Hematopoietic multipotent progenitor cell treated with erythropoietin and hydrocortisone succinate and interleukin-3 and kit ligand, for 17 days (in vitro differentiated cells): ENCODE results near the gene MAP3K10.
"Not testable (repeated sequence)": the region's sequence is repeated elsewhere in the genome, so short reads cannot be mapped to it uniquely, and the experiment has no call there.

Experiments
- DNase-seq: peaks from one replicate; pipeline ENCODE4 v3.0.0-alpha.2; 2015; ENCODE audit warnings: low spot score

The MAP3K10 gene

DNA sequence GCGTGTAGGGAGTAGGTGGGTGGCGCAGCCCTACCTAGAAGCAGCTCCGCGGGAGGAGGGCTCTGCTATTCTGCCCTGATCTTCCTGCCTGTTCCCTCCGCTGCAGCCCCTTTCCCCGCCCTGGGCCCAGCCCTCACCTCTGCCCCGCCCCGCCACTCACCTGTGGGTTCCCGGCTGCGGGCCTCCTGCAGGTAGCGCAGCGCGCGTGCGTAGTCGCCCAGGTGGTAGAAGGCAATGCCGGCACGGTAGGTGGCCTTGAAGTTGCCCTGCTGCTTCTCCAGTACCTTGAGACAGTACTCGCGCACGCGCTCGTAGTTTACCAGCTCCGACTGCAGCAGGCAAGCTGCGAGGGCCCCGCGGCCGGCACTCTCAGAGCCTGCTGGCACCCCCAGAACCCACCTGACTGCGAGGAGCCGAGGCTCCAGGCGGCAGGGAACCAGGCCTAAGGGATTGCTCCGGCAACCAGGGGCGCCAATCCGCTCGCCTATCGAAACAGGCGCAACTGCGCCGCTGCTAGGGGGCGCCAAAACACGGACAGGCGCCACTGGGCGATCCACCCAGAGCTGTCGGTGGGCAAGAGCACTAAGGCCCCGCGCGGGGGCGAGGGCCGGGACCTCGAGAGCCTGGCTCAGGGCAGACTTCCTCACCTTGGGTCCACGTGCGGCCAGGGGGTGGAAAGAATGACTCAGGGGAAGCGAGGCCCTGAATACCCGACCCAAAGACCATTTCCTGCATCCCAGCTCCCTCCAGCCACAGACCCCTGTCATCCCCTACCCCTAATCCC is 26.0 kb downstream of the MAP3K10 start:
- peak; percentile 21 for DNase-seq

DNA sequence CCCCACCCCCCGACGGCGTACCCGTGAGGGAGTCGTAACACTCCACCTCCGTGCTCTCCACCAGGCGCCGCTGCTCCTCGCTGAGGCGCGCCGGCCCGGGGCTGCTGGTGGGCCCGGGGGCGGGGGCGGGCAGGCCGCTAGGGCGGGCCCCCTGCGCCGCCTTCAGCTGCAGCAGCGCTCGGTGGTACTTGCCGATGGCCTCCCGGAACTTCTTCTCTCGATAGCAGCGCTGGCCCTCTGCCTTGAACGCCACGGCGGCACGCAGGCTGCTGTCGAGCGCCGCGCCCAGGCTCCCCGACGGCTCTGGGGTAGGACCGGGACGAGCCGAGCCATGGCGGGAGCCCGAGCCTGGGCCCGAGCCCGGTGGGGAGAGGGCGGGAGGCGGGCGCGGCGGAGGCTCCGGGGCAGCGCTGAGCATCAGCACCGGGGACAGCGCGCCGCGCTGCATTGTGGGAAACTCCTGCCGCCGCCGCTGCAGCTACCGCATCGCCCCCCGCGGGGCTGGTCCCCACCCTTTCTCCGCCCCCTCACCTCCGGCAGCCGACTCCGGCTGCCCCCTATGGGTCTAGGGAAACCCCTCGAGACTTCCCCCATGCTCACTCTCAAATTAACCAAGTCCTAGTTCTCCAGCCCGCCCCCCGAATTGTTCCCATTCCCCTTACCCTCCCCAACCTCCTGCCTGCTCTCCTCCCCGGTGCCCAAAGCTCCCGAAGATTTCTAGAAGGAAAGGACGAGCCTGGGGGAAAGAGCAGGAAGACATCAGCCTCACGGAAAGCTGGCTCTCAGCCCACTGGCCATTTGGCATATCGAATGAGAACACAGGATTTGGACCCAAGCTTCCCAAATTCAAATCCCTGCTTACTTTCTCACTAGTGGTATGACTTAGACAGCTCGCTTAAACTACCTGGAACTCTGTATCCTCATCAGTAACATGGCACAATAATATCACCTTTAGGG is 27.0 kb downstream of the MAP3K10 start, which contains the start of gene TTC9B:
Gene TTC9B (minus strand): TSS at position 451 of the 957 bp plus-strand sequence. CDS start 3 bp downstream, at position 448.
- DNase-seq, result no peak

DNA sequence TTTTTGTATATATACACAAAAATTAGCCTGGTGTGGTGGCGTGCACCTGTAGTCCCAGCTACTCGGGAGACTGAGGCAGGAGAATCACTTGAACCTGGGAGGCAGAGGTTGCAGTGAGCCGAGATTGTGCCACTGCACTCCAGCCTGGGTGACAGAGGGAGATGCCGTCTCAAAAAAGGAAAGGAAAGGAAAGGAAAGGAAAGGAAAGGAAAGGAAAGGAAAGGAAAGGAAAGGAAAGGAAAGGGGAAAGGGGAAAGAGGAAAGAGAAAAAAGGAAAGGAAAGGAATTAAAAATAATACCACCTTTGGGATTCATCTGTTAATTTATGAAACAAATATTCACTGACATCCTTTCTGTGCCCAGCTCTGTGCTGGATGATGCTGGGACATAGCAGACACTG is 27.8 kb downstream of the MAP3K10 start:
- DNase-seq, result not testable (repeated sequence)

DNA sequence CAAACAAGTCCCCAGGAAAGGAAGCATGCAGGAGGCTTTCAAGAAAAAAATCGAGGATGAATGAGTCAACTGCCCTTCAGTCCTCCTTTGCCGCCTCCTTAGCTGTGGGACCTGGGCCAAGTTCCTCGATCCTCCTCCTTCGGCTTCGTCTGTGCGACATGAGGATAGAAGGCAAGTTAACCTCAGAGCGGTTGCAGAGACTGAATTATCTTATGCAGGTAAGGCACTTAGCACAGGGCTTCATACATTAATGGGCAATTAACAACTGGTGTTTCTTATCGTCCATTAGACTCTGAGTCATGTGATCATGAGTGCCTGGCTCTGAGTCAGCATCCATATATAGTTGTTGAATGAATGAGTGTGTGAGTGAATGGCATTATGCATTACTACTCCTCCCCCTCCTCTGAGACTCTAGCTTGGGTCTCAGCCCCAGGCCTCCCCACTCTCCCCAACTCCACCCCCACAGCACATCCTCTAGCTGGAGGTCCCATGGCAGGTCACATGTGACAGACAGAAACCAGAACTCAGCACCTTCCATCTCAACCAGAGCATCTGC is 28.6 kb downstream of the MAP3K10 start:
- peak; percentile 46 for DNase-seq

DNA sequence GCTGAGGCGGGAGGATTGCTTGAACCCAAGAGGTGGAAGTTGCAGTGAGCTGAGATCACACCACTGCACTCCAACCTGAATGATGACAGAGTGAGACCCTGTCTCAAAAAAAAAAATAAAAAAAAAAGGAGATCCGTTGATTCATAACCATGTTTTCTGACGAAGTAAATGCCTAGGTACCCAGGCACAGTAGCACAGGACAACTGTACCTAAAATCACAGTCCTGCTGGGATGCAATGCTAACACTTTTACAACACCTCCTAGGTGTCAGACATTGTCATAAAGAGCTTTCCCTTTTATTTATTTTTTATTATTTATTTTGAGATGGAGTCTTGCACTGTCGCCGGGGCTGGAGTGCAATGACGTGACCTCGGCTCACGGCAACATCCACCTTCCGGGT is 29.4 kb downstream of the MAP3K10 start:
- no peak for DNase-seq

DNA sequence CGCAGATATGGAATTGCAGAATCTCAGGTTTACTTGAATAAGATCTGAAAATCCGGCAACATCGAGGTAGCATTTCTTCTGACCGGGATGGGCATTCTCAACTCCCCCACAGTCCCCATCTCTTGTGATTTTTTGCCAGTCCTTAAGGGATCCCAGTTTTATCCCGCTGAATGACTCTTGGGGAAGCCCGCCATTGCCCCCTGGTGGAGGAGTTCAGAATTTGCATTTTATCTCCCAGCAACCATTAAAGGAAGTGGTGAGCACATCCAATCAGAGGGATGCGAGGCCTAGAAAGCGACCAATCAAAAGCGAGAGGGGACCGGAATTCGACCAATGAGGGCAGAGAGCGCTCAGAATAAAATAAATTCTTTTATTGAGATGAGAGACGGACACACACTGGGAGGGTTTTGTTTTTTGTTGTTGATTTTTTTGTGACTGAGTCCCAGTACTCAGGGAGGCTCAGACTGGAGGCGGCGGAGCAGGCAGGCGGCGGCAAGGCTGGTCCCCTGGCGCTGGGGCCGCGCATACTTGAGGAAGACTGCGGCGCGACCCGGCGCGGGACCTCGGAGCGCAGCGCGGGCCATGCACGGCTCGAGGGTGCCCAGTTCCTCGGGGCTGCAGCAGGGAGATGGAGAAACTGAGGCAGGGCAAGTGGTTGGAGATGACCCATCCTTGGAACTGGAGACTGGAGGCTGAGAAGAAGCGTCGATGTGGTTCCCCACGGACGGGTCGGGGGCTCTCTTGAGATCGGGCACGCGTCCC is 30.8 kb downstream of the MAP3K10 start:
- DNase-seq, result peak; percentile 85

DNA sequence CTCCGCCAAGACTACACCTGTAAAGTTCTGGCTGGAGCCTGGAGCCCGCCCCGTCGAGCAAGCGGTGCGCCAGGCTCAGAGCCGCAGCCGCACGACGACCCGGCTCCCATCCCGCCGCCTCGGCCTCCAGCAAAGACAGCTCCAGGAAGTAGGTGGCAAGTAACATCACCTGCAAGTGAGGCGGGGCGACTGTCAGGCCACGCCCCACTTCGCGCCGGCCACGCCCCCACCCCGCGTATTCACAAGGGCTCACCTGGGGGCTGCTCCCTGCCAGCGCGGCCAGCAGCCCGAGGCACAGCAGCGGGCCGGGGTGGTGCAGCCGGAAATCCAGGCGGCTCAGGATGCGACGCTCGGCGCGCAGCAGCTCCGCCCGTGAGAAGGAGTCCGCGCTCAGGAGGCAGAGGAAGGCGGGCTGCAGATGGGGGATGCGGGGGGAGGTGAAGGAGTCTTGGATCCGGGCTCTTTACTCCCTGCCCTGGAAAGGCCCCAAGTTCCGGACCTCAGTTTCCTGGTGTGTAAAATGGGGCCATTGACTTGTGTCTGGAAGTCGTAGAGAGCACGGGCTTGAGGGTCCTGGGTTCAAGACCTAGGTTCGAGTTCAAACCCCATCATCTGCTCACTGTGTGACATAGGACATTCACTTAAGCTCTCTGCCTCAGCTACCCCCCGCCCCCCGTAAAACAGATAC is 32.1 kb downstream of the MAP3K10 start:
- DNase-seq, result no peak

DNA sequence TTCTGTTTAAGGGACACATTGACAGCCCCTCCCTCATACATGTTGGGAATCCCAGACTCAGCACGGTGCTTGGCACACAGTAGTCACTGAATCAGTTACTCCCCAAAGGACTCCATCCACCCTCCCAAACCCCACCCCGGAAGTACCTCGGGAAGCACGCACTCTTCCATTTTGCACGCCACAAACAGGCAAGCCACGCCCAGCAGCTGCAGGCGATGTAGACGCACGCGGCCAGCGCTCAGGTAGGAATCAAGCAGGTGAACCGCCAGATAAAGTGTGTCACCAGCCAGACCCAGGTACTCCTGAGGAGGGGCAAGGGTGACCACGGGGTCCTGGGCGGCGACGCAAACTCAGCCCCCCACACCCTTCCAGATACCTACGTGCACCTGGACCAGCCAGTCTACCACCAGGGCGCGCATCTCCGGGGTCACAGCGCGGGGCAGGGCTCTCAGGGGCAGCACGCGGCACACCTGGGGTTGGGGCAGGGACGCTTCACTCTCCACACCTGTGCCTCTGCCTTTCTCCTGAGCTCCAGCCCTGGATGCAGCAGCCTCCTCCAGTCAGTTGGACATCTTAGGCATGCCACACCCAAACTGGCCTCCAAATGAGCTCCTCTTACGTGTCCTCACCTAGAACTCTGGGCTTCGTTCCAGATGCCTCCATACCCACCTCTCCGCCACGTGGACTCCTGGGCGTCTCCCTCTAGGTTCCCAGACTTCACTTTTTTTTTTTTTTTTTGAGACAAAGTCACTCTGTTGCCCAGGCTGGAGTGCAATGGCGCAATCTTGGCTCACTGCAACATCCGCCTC is 33.3 kb downstream of the MAP3K10 start:
- no peak for DNase-seq

DNA sequence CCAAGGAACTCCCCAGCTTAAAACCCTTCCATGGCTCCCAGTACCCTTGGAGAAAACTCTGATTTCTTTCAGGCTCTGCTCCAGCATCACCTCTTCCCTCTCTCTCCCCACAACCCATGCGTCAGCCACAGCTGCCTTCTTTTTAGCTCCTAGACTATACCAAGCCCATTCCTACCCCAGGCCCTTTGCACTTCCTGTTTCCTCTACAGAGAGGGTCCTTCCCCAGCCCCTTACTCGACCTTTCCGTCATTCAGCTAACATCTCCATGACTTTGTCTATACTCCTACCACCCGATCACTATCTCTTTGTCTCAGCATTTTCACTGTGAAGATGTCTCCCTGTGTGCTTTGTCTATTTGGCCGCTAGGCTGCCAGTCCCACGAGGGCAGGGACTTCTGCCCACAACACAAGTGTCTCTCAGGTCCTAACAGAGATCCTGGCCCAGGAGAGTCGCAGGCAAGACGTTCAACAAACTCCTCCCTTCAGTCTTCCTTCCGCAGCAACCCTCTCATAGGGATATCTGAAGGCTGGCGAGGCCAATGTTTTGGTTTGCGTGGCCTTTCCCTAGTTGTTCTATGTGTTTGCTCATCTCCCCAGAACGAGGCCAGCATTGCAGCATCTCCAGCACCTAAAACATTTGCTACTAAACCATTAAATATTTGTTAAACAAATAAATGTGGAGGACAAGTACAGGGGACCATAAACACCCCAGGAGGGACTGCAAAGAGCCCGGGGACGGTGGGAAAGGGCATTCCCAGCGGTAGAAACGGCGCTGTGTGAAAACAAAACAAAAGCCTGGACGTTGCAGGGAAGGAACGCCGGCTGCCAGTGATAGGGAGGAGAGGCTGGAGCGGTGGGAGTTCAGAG is 34.4 kb downstream of the MAP3K10 start:
- no peak for DNase-seq

DNA sequence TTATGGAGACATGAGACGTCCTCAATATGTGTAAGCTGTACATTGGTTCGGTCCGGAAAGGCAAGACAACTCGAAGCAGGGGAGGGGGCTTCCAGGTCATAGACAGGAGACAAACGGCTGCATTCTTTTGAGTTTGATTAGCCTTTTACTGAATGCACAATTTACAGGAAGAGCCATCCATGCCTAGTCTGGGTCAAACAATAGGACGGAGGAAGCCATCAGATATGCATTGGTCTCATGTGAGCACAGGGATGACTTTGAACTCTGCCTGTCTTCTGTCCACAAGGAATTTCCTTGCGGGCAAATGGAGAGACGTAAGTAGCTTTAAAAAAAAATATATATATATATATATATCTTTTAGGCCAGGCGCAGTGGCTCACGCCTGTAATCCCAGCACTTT is 37.1 kb downstream of the MAP3K10 start:
- no peak for DNase-seq

DNA sequence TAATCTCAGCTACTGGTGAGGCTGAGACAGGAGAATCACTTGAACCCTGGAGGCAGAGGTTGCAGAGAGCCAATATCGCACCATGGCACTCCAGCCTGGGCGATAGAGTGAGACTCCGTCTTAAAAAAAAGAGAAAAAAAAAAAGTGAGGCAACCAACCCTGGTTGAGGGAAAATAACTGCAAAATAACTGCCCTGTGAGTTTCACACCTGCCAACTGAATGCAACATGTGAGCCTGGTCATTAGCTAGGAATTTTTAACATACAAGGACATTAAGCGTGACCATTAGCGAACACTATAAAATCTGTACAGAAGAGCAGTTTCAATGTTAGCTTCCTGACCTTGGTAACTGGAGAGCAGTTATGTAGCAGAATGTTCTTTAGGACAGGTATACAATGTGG is 37.6 kb downstream of the MAP3K10 start:
- DNase-seq, result no peak

DNA sequence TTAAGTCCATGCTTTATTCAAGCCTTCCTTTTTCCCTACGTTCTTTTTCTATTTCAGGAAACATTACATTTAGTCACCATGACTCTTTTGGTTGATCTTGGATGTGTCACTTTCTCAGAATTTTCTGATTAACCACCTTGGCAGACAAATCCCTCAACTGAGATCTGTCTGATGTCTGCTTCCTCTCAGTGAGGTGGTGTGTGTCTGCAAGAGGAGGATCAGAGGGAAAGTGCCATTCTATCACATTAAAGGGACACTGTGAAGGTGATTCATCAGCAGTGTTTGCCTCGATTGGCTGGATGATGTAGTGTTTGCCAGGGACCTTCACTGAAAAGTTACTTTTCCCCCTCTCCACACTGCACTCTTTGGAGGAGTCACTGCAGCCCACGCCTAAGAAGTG is 38.3 kb downstream of the MAP3K10 start:
- DNase-seq, result no peak

DNA sequence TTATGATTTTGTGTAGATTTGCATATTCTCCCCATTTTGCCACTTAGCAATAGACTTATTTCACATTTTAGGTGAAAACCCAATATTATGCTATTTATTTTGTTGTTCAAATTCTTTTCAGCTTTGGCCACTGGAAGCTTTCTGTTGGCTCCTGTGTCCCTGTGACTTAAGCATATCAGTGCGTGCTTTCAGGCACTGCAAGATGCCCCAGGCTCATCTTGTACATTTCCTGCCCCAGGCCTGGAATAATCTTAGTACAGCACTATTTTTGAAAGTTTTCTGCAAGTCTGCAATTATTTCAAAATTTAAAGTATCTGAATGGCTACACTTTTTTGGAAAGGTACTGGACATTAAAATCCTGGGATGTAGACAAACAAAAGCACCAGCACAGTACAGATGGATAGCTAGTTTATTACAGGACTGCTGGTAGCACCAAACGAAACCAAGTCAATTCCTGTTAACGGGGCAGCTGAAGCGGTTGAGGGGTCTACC is 38.7 kb downstream of the MAP3K10 start:
- no peak for DNase-seq

DNA sequence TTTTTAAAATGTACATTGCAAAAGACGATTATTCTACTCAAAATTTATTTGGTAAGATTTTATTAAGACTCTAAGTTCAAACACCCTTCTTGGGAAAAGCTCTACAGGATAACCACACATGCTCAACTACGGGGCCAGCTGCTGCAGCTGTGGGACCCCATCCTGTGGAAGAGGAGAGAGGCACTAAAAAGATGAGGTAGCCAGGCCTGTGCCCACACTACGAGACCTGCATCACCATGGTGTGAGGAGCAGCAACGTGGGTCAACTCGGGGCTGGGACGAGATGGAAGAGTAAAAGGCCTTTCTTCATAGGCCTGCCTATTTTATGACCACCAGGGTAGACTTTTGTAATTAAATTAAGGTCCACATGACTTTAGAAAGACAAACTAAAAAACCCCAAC is 39.8 kb downstream of the MAP3K10 start:
- DNase-seq, result no peak

DNA sequence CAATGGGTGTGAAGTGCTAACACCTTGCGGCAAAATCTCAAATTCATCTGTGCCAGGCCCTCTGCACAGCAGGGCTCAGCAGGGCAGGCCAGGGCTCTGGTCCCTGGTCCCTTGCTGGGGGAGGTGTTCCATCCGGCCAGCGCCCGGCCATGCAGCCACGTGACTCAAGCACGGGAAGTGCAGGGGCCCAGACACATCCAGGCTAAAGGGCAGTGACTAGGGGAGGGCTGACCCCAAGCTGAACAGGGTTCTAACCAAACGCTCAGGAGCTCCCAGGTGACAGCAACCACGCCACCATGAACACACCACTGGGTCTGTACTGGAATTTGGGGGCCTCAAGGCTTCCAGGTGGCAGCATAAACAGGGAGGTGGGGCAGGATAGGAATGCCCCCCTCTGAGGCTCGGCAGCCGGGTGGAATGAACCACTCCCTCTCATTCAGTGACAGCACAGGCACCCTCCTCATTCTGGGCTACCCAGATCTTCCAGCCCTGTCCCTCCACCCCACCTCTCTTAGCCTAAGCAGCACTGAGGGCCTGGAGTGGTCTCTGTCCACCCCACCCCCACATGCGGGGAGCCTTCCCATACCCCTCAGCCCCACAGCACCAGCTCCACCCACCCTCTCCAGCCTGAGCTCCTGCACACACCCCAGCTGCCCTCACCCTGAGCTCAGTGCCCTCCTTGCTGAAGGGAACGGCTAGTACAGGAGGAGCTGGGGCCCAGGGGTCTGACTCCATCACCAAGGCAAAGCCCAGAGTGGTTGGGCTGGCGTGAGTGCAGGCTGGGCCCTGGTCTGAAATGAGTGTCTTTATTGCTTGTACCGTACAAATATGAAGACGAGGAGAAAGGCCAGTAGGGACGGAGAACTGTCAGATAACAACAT is 40.6 kb downstream of the MAP3K10 start:
- no peak for DNase-seq

DNA sequence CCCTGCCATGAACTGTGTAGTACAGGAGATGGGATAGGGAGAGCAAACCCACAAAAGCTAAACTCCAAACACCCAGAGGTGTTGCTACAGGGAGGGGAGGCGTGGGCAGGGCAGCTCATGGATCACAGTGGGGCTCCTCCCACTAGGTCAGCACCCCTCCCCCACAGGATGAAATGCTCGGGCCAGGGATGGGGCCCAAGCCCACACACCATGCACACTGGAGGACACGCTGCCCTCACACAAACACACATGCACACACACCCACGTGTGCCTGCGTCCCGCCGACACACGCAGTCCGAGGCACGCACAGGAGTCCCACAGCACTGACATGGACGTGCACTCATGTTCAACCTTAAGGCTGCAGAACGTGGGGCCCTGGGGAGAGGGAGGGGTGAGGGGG is 41.3 kb downstream of the MAP3K10 start:
- no peak for DNase-seq

DNA sequence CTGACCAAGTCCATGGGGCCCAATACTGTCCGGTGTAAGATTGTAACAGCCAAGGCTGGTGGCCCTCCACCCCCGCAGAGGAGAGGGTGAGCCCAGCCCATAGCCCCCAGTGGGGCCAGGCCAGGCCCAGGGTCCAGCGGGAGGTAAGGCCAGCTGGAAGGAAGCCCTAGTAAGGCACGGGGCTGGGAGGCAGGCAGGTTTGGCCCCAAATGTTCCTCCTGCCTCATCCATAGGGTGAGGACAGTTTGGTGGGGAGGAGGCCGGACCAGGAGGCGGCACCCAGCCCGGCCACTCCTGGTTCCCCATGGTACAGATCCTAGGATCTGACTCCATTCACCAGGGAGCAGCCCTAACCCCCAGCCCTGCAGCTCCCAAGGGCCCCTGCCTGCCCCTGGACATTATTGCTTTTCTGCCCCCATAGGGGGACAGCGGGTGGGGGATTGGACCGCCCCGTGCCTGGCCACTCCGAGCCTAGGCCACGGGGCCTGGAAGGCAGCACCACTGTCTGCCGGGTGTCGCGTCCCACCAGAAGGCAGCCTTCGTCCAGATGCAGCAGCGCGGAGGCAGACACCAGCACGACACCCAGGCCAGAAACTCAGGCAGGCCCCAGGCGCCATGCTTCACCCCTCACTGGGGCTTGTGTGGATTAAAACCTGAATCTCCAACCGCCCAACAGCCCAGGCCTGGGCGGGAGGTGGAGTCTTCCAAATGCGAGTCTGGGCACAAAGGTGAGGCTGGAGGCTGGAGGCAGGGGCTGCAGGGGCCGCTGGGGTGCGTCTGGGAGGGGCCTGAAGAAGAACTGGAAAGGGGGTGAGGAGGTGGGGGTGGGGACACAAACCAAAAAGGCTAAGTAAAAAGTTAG is 42.0 kb downstream of the MAP3K10 start:
- no peak for DNase-seq
